Measurements from ENCODE around the gene AHI1. TPM values are rescaled to one million over a fixed set of nuclear protein-coding genes. Genes with fewer than 3 reads are reported as not detected.

AHI1 gene
- total and polyA plus RNA-seq, 10 of the 15 experiments (the other 5 are each of a cell fraction or from before 2014, with no cell fraction given): 3.2 to 9.5 (median 4.6) TPM

GRCh38 chr6:135527116-135527959, 29.8 kb upstream of the AHI1 start:
- no peak overlapping the region for H3K4me2 ChIP-seq (ENCODE audit: control insufficient read depth, insufficient read depth)
- no peak for DNase-seq (ENCODE audit: low read depth, low spot score)
- H3K9ac ChIP-seq (ENCODE audit: control insufficient read depth, insufficient read depth, low read length): no peak overlapping the region
- no peaks in the 10 kb centered on the region for H3K4me1 ChIP-seq (ENCODE audit: control insufficient read depth, insufficient read depth, low read length)
- H2AFZ ChIP-seq (ENCODE audit: control insufficient read depth, low read depth, low read length): no peak overlapping the region
- RAD21 ChIA-PET (ENCODE audit: unreplicated experiment): interaction anchor here (1.2 kb wide), 1 partner anchor 7 kb away, joined by 3 read pairs; no protein-coding TSS in a partner anchor
- intact Hi-C loops (cut with micrococcal nuclease; ENCODE audit: unreplicated experiment) (no loop called here), in situ Hi-C loops (cut with MboI) (no loop called here)
- 52% methylated on average over 6 of the region's 6 CpGs for WGBS (ENCODE audit: insufficient coverage, insufficient replicate concordance, low lambda C conversion rate, missing lambda C conversion rate)
- ATAC-seq: no peak
- no peaks in the 10 kb centered on the region for H3K9me3 ChIP-seq (replicated peaks; ENCODE audit: control insufficient read depth, insufficient read depth, low read length)
- POLR2A ChIA-PET: no interaction called here
- no peaks in the 10 kb centered on the region for H3K36me3 ChIP-seq (ENCODE audit: control insufficient read depth in 2 of 2, insufficient read depth in 2 of 2, low read length in 1 of 2)
- SMC1A ChIA-PET (ENCODE audit: uncharacterized antibody, unreplicated experiment): no interaction called here
- H3K27me3 ChIP-seq (replicated peaks in 1 of 2; ENCODE audit: control insufficient read depth in 2 of 2, insufficient read depth in 2 of 2, low read length in 1 of 2): no peaks in the 10 kb centered on the region
- no peak for FAIRE-seq
- CTCF ChIA-PET: interaction anchor here (1.1 kb wide), 1 partner anchor 8 kb away, joined by 4 read pairs; no protein-coding TSS in a partner anchor
- H3K79me2 ChIP-seq (ENCODE audit: control insufficient read depth, insufficient read depth, low read length): no peaks in the 10 kb centered on the region
- no TSS peak for BruUV-seq (replicated peaks)
- H4K20me1 ChIP-seq (ENCODE audit: control insufficient read depth, insufficient read depth): no peaks in the 10 kb centered on the region
- H3K4me3 ChIP-seq: no peak overlapping the region
- no peak overlapping the region for H3K27ac ChIP-seq (ENCODE audit: control insufficient read depth, insufficient read depth)
- TF ChIP-seq SP1 (IDR thresholded peaks at IDR 0.05; ENCODE audit: low read depth, low read length) (no peak), CBX5 (IDR thresholded peaks at IDR 0.05; ENCODE audit: low read depth) (no peak), TARDBP (IDR thresholded peaks at IDR 0.05; ENCODE audit: borderline replicate concordance) (no peak), NBN (IDR thresholded peaks at IDR 0.05) (no peak), POU2F2 (IDR thresholded peaks at IDR 0.05; ENCODE audit: borderline replicate concordance, low read depth, low read length) (no peak), RELB (IDR thresholded peaks at IDR 0.05; ENCODE audit: low read depth) (no peak), FOXM1 (IDR thresholded peaks at IDR 0.05; ENCODE audit: low read depth, low read length) (no peak), ZZZ3 (IDR thresholded peaks at IDR 0.05; ENCODE audit: control insufficient read depth, insufficient read length, low read depth) (no peak), SIN3A (IDR thresholded peaks at IDR 0.05; ENCODE audit: low read depth, low read length) (no peak), IRF3 (IDR thresholded peaks at IDR 0.05) (no peak), MEF2A (IDR thresholded peaks at IDR 0.05; ENCODE audit: insufficient read depth, low read depth, low read length) (no peak)
- TF ChIP-seq, protein P1, sequence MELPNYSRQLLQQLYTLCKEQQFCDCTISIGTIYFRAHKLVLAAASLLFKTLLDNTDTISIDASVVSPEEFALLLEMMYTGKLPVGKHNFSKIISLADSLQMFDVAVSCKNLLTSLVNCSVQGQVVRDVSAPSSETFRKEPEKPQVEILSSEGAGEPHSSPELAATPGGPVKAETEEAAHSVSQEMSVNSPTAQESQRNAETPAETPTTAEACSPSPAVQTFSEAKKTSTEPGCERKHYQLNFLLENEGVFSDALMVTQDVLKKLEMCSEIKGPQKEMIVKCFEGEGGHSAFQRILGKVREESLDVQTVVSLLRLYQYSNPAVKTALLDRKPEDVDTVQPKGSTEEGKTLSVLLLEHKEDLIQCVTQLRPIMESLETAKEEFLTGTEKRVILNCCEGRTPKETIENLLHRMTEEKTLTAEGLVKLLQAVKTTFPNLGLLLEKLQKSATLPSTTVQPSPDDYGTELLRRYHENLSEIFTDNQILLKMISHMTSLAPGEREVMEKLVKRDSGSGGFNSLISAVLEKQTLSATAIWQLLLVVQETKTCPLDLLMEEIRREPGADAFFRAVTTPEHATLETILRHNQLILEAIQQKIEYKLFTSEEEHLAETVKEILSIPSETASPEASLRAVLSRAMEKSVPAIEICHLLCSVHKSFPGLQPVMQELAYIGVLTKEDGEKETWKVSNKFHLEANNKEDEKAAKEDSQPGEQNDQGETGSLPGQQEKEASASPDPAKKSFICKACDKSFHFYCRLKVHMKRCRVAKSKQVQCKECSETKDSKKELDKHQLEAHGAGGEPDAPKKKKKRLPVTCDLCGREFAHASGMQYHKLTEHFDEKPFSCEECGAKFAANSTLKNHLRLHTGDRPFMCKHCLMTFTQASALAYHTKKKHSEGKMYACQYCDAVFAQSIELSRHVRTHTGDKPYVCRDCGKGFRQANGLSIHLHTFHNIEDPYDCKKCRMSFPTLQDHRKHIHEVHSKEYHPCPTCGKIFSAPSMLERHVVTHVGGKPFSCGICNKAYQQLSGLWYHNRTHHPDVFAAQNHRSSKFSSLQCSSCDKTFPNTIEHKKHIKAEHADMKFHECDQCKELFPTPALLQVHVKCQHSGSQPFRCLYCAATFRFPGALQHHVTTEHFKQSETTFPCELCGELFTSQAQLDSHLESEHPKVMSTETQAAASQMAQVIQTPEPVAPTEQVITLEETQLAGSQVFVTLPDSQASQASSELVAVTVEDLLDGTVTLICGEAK (IDR thresholded peaks at IDR 0.05; ENCODE audit: borderline replicate concordance): no peak
- TF ChIP-seq, protein P2, sequence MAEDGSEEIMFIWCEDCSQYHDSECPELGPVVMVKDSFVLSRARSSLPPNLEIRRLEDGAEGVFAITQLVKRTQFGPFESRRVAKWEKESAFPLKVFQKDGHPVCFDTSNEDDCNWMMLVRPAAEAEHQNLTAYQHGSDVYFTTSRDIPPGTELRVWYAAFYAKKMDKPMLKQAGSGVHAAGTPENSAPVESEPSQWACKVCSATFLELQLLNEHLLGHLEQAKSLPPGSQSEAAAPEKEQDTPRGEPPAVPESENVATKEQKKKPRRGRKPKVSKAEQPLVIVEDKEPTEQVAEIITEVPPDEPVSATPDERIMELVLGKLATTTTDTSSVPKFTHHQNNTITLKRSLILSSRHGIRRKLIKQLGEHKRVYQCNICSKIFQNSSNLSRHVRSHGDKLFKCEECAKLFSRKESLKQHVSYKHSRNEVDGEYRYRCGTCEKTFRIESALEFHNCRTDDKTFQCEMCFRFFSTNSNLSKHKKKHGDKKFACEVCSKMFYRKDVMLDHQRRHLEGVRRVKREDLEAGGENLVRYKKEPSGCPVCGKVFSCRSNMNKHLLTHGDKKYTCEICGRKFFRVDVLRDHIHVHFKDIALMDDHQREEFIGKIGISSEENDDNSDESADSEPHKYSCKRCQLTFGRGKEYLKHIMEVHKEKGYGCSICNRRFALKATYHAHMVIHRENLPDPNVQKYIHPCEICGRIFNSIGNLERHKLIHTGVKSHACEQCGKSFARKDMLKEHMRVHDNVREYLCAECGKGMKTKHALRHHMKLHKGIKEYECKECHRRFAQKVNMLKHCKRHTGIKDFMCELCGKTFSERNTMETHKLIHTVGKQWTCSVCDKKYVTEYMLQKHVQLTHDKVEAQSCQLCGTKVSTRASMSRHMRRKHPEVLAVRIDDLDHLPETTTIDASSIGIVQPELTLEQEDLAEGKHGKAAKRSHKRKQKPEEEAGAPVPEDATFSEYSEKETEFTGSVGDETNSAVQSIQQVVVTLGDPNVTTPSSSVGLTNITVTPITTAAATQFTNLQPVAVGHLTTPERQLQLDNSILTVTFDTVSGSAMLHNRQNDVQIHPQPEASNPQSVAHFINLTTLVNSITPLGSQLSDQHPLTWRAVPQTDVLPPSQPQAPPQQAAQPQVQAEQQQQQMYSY (CRISPR knock-in tag; IDR thresholded peaks at IDR 0.05): no peak

Data from GM12878 (cell line).